ENCODE measurements around the gene DYDC1.

- TF ChIP-seq POLR2AphosphoS5 (IDR thresholded peaks at IDR 0.05; ENCODE audit: low read depth) (no peak), GABPA (IDR thresholded peaks at IDR 0.05; ENCODE audit: low read depth) (no peak)
- TF ChIP-seq, protein P1, sequence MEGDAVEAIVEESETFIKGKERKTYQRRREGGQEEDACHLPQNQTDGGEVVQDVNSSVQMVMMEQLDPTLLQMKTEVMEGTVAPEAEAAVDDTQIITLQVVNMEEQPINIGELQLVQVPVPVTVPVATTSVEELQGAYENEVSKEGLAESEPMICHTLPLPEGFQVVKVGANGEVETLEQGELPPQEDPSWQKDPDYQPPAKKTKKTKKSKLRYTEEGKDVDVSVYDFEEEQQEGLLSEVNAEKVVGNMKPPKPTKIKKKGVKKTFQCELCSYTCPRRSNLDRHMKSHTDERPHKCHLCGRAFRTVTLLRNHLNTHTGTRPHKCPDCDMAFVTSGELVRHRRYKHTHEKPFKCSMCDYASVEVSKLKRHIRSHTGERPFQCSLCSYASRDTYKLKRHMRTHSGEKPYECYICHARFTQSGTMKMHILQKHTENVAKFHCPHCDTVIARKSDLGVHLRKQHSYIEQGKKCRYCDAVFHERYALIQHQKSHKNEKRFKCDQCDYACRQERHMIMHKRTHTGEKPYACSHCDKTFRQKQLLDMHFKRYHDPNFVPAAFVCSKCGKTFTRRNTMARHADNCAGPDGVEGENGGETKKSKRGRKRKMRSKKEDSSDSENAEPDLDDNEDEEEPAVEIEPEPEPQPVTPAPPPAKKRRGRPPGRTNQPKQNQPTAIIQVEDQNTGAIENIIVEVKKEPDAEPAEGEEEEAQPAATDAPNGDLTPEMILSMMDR (IDR thresholded peaks at IDR 0.05; ENCODE audit: insufficient read depth, low read length): no peak
- TF ChIP-seq, protein P2, sequence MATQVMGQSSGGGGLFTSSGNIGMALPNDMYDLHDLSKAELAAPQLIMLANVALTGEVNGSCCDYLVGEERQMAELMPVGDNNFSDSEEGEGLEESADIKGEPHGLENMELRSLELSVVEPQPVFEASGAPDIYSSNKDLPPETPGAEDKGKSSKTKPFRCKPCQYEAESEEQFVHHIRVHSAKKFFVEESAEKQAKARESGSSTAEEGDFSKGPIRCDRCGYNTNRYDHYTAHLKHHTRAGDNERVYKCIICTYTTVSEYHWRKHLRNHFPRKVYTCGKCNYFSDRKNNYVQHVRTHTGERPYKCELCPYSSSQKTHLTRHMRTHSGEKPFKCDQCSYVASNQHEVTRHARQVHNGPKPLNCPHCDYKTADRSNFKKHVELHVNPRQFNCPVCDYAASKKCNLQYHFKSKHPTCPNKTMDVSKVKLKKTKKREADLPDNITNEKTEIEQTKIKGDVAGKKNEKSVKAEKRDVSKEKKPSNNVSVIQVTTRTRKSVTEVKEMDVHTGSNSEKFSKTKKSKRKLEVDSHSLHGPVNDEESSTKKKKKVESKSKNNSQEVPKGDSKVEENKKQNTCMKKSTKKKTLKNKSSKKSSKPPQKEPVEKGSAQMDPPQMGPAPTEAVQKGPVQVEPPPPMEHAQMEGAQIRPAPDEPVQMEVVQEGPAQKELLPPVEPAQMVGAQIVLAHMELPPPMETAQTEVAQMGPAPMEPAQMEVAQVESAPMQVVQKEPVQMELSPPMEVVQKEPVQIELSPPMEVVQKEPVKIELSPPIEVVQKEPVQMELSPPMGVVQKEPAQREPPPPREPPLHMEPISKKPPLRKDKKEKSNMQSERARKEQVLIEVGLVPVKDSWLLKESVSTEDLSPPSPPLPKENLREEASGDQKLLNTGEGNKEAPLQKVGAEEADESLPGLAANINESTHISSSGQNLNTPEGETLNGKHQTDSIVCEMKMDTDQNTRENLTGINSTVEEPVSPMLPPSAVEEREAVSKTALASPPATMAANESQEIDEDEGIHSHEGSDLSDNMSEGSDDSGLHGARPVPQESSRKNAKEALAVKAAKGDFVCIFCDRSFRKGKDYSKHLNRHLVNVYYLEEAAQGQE (IDR thresholded peaks at IDR 0.05; ENCODE audit: insufficient replicate concordance, low read depth): no peak
These were observed 31.6 kb downstream of the DYDC1 start for GRCh38 chr10:80324891-80325364.
